Parathyroid adenoma (tissue), 2 donors: Measurements from ENCODE around the gene TMEM221.

Experiments used
- H2AFZ ChIP-seq: fragments of 300-600 bp; sonication (generic); one replicate; pipeline ENCODE4 v1.7.0; 2017; ENCODE audit warnings: antibody characterized with exemption, mild to moderate bottlenecking
- H3K27ac ChIP-seq: fragments of 300-600 bp; sonication (generic); one replicate; pipeline ENCODE4 v1.7.0; 2017
- H3K27me3 ChIP-seq: fragments of 300-600 bp; sonication (generic); one replicate; pipeline ENCODE4 v1.7.0; 2017; ENCODE audit warnings: low read length; ENCODE audit not compliant: control insufficient read depth, insufficient read depth
- H3K36me3 ChIP-seq: fragments of 300-600 bp; sonication (generic); one replicate; pipeline ENCODE4 v1.7.0; 2017; ENCODE audit warnings: low read length; ENCODE audit not compliant: control insufficient read depth, insufficient read depth
- H3K4me1 ChIP-seq: fragments of 300-600 bp; sonication (generic); one replicate; pipeline ENCODE4 v1.7.0; 2017; ENCODE audit warnings: control low read depth
- H3K4me2 ChIP-seq: fragments of 300-600 bp; sonication (generic); one replicate; pipeline ENCODE4 v1.7.0; 2017; ENCODE audit warnings: low read length
- H3K4me3 ChIP-seq: fragments of 300-600 bp; sonication (generic); one replicate; pipeline ENCODE4 v1.7.0; 2017; ENCODE audit warnings: low read depth, low read length
- H3K79me2 ChIP-seq: fragments of 300-600 bp; sonication (generic); one replicate; pipeline ENCODE4 v1.7.0; 2017; ENCODE audit warnings: control low read depth
- H3K9ac ChIP-seq: fragments of 300-600 bp; sonication (generic); one replicate; pipeline ENCODE4 v1.7.0; 2017; ENCODE audit warnings: mild to moderate bottlenecking
- H3K9me3 ChIP-seq: fragments of 300-600 bp; sonication (generic); one replicate; pipeline ENCODE4 v1.7.0; 2017; ENCODE audit warnings: low read length; ENCODE audit not compliant: control insufficient read depth
- TF ChIP-seq, protein P1 (sequence below): fragments of 300-600 bp; sonication (generic); IDR thresholded peaks from one replicate; pipeline ENCODE4 v1.7.0; 2017; ENCODE audit warnings: antibody characterized with exemption, mild to moderate bottlenecking
- donor health status: primary hyperparathyroidism.

Gene TMEM221

DNA sequence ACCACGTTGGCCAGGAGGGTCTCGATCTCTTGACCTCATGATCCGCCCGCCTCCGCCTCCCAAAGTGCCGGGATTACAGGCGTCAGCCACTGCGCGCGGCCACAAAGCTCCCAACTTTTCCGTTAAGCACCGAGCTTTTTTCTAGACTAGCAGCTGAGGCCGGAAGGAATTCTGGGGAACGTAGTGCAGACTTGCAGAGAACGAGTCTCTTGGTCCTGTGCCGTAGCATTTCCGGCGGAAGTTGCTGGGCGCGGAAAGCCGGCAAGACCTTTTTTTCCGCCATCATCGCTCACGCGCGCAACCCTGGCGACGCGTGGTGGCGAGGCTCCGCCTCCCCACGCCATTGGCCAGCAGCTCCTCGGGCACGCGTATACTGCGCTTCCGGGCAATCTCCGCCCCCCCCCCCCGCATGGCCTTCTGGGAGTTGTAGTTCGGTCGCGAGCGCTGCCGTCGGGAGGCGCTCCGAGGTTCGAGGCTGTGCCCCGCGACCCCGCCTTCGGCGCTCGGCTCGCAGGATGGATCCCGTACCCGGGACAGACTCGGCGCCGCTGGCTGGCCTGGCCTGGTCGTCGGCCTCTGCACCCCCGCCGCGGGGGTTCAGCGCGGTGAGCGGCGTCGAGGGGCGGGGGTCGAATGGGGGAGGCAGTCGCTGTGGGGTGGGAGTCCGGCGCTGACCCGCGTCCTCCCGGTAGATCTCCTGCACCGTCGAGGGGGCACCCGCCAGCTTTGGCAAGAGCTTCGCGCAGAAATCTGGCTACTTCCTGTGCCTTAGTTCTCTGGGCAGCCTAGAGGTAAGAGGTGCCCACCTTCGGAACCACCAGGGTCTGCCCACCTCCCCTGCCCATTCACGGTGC is 28.6 kb downstream of the TMEM221 start, which contains the start of gene MVB12A:
Gene MVB12A (plus strand): TSS at position 427 of the 854 bp plus-strand sequence. CDS start 89 bp downstream, at position 516.
- no peak within 1 kb of the TSS for H3K9ac ChIP-seq
- H3K79me2 ChIP-seq = no peaks in the 10 kb centered on the region
- TF ChIP-seq, protein P1, sequence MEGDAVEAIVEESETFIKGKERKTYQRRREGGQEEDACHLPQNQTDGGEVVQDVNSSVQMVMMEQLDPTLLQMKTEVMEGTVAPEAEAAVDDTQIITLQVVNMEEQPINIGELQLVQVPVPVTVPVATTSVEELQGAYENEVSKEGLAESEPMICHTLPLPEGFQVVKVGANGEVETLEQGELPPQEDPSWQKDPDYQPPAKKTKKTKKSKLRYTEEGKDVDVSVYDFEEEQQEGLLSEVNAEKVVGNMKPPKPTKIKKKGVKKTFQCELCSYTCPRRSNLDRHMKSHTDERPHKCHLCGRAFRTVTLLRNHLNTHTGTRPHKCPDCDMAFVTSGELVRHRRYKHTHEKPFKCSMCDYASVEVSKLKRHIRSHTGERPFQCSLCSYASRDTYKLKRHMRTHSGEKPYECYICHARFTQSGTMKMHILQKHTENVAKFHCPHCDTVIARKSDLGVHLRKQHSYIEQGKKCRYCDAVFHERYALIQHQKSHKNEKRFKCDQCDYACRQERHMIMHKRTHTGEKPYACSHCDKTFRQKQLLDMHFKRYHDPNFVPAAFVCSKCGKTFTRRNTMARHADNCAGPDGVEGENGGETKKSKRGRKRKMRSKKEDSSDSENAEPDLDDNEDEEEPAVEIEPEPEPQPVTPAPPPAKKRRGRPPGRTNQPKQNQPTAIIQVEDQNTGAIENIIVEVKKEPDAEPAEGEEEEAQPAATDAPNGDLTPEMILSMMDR = no peak
- H2AFZ ChIP-seq = peak within 1 kb of the TSS; percentile 91
- H3K36me3 ChIP-seq = no peaks in the 10 kb centered on the region
- H3K4me1 ChIP-seq = peaks cover 2% of the 10 kb centered on the region
- peak within 1 kb of the TSS; percentile 77 for H3K4me2 ChIP-seq
- peak within 1 kb of the TSS; percentile 95 for H3K4me3 ChIP-seq
- peak within 1 kb of the TSS; percentile 62 for H3K27ac ChIP-seq
- H3K27me3 ChIP-seq = no peaks in the 10 kb centered on the region
- H3K9me3 ChIP-seq = no peaks in the 10 kb centered on the region

DNA sequence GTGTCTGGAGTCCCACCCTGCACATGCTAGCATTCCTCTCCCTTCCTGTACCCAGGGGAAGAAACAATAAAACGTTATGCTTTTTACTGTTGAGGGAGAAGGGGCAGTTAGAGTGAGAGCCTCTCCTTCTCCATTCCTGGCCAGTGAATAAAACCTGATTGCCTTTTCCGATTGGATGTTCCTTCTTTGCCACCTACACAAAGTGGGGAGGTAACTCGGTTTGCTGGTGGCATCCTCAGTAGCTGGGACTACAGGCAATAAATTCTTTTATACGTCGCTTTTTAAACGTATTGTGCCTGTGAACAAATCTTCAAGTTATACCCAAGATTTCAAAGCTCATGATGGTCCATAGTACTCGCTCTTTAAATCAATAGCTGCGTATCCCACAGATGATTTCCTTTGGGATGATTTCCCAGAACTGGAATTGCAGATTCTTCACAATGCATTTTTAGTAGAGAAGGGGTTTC is 29.3 kb downstream of the TMEM221 start:
- TF ChIP-seq, protein P1 = no peak
- H2AFZ ChIP-seq = peak overlapping the region; percentile 91
- H3K9me3 ChIP-seq = no peaks in the 10 kb centered on the region
- no peak overlapping the region for H3K9ac ChIP-seq
- no peaks in the 10 kb centered on the region for H3K79me2 ChIP-seq
- H3K4me1 ChIP-seq = peaks cover 2% of the 10 kb centered on the region
- H3K4me2 ChIP-seq = peak overlapping the region; percentile 76
- H3K27me3 ChIP-seq = no peaks in the 10 kb centered on the region
- H3K27ac ChIP-seq = peak overlapping the region; percentile 62
- H3K36me3 ChIP-seq = no peaks in the 10 kb centered on the region
- peak overlapping the region; percentile 95 for H3K4me3 ChIP-seq

DNA sequence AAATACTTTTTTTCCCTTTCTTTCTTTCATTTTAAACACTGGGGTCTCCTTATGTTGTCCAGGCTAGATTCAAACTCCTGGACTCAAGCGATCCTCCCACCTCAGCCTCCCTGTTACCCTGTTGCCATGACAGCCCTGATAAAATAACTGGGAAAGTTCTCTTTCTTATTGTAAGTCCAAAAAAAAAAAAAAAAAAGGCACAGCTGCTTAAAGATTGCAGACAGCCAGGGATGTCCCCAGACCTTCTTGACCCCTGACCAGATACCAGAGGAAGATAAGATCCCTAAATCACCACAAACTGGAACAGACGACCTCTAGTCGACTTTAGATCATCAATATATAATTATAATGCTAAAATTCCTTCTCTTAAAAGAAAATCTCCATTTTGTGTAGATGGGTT is 29.8 kb downstream of the TMEM221 start:
- Histone ChIP-seq H3K79me2 (no peaks in the 10 kb centered on the region), H3K4me2 (peak overlapping the region; percentile 76), H3K27ac (no peak overlapping the region), H3K9ac (no peak overlapping the region), H3K27me3 (no peaks in the 10 kb centered on the region), H3K4me3 (no peak overlapping the region), H3K4me1 (peaks cover 2% of the 10 kb centered on the region), H3K9me3 (no peaks in the 10 kb centered on the region), H3K36me3 (no peaks in the 10 kb centered on the region), H2AFZ (peak overlapping the region; percentile 91)
- TF ChIP-seq, protein P1 = no peak

DNA sequence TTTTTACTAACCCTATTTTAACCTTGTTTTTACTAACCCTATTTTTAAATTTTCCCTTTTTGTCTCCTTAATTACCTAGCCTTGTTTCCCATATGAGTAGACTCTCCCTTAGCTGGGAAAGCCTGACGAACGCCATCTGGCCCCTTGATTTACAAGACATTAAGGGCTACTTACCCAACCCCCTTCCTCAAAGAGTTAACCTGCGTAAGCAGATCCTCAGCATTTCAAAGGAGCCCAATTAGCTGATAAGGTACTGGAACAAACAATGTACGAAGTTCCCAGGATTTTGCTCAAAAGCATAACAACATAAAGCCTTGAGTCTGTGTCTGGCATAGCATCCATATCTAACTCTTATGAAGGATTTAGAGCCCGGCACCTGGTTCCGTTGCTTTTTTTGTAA is 33.3 kb downstream of the TMEM221 start:
- Histone ChIP-seq H3K27me3 (no peaks in the 10 kb centered on the region), H3K9ac (no peak overlapping the region), H3K4me3 (no peak overlapping the region), H3K36me3 (no peaks in the 10 kb centered on the region), H3K9me3 (no peaks in the 10 kb centered on the region), H3K4me2 (no peak overlapping the region), H3K79me2 (no peaks in the 10 kb centered on the region), H3K27ac (no peak overlapping the region), H3K4me1 (no peaks in the 10 kb centered on the region), H2AFZ (no peak overlapping the region)
- TF ChIP-seq, protein P1 = no peak
